Measurements from ENCODE around the gene SPRY1. TPM values are rescaled to one million over a fixed set of nuclear protein-coding genes. Genes with fewer than 3 reads are reported as not detected.

The SPRY1 gene
- total and polyA plus RNA-seq, 9 of the 15 experiments (the other 6 are each of a cell fraction or from before 2014, with no cell fraction given), result 0.18 to 1.9 (median 0.45) TPM; not detected in 1

DNA sequence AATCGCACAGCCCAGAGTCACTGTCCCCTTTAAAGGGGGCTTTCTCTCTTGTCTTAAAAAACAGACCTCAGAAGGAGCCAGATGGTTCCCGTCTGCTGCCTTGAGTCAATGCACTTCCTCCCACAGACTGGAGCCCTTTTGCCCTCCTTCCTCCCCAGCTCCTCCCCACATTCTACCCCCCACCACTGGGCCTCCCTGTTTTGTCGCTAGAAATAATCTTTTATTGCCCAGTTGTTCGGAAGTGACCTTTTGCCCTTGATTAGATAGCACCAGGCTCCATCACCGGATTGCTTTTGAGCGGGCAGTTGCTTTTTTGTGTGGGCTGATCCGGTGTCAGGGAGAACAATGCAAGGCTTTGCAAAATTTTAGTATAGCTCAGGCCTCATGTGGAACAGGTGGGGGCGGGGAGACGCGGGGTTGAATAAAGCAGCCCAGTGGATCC is 47.7 kb downstream of the SPRY1 start (continued):
- TF ChIP-seq XRCC3 (IDR thresholded peaks at IDR 0.05) (no peak), KDM1A (IDR thresholded peaks at IDR 0.05) (peak; percentile 92), MCM3 (IDR thresholded peaks at IDR 0.05) (no peak), ZNF717 (CRISPR knock-in tag; IDR thresholded peaks at IDR 0.05) (no peak), CREM (IDR thresholded peaks at IDR 0.05; ENCODE audit: low read depth) (0 out of 2 replicates have a peak, but pooled peaks have one; percentile 44), POLR2AphosphoS5 (IDR thresholded peaks at IDR 0.05; ENCODE audit: control insufficient read depth, insufficient read depth, low read depth, low read length) (peak; percentile 68), SMARCA5 (IDR thresholded peaks at IDR 0.05) (no peak), TSC22D4 (tag; IDR thresholded peaks at IDR 0.05) (no peak)
- TF ChIP-seq, protein P1, sequence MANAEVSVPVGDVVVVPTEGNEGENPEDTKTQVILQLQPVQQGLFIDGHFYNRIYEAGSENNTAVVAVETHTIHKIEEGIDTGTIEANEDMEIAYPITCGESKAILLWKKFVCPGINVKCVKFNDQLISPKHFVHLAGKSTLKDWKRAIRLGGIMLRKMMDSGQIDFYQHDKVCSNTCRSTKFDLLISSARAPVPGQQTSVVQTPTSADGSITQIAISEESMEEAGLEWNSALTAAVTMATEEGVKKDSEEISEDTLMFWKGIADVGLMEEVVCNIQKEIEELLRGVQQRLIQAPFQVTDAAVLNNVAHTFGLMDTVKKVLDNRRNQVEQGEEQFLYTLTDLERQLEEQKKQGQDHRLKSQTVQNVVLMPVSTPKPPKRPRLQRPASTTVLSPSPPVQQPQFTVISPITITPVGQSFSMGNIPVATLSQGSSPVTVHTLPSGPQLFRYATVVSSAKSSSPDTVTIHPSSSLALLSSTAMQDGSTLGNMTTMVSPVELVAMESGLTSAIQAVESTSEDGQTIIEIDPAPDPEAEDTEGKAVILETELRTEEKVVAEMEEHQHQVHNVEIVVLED (CRISPR knock-in tag; IDR thresholded peaks at IDR 0.05), result no peak
- TF ChIP-seq, protein P2, sequence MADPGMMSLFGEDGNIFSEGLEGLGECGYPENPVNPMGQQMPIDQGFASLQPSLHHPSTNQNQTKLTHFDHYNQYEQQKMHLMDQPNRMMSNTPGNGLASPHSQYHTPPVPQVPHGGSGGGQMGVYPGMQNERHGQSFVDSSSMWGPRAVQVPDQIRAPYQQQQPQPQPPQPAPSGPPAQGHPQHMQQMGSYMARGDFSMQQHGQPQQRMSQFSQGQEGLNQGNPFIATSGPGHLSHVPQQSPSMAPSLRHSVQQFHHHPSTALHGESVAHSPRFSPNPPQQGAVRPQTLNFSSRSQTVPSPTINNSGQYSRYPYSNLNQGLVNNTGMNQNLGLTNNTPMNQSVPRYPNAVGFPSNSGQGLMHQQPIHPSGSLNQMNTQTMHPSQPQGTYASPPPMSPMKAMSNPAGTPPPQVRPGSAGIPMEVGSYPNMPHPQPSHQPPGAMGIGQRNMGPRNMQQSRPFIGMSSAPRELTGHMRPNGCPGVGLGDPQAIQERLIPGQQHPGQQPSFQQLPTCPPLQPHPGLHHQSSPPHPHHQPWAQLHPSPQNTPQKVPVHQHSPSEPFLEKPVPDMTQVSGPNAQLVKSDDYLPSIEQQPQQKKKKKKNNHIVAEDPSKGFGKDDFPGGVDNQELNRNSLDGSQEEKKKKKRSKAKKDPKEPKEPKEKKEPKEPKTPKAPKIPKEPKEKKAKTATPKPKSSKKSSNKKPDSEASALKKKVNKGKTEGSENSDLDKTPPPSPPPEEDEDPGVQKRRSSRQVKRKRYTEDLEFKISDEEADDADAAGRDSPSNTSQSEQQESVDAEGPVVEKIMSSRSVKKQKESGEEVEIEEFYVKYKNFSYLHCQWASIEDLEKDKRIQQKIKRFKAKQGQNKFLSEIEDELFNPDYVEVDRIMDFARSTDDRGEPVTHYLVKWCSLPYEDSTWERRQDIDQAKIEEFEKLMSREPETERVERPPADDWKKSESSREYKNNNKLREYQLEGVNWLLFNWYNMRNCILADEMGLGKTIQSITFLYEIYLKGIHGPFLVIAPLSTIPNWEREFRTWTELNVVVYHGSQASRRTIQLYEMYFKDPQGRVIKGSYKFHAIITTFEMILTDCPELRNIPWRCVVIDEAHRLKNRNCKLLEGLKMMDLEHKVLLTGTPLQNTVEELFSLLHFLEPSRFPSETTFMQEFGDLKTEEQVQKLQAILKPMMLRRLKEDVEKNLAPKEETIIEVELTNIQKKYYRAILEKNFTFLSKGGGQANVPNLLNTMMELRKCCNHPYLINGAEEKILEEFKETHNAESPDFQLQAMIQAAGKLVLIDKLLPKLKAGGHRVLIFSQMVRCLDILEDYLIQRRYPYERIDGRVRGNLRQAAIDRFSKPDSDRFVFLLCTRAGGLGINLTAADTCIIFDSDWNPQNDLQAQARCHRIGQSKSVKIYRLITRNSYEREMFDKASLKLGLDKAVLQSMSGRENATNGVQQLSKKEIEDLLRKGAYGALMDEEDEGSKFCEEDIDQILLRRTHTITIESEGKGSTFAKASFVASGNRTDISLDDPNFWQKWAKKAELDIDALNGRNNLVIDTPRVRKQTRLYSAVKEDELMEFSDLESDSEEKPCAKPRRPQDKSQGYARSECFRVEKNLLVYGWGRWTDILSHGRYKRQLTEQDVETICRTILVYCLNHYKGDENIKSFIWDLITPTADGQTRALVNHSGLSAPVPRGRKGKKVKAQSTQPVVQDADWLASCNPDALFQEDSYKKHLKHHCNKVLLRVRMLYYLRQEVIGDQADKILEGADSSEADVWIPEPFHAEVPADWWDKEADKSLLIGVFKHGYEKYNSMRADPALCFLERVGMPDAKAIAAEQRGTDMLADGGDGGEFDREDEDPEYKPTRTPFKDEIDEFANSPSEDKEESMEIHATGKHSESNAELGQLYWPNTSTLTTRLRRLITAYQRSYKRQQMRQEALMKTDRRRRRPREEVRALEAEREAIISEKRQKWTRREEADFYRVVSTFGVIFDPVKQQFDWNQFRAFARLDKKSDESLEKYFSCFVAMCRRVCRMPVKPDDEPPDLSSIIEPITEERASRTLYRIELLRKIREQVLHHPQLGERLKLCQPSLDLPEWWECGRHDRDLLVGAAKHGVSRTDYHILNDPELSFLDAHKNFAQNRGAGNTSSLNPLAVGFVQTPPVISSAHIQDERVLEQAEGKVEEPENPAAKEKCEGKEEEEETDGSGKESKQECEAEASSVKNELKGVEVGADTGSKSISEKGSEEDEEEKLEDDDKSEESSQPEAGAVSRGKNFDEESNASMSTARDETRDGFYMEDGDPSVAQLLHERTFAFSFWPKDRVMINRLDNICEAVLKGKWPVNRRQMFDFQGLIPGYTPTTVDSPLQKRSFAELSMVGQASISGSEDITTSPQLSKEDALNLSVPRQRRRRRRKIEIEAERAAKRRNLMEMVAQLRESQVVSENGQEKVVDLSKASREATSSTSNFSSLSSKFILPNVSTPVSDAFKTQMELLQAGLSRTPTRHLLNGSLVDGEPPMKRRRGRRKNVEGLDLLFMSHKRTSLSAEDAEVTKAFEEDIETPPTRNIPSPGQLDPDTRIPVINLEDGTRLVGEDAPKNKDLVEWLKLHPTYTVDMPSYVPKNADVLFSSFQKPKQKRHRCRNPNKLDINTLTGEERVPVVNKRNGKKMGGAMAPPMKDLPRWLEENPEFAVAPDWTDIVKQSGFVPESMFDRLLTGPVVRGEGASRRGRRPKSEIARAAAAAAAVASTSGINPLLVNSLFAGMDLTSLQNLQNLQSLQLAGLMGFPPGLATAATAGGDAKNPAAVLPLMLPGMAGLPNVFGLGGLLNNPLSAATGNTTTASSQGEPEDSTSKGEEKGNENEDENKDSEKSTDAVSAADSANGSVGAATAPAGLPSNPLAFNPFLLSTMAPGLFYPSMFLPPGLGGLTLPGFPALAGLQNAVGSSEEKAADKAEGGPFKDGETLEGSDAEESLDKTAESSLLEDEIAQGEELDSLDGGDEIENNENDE (IDR thresholded peaks at IDR 0.05; ENCODE audit: low read depth, low read length), result no peak
- TF ChIP-seq, protein P3, sequence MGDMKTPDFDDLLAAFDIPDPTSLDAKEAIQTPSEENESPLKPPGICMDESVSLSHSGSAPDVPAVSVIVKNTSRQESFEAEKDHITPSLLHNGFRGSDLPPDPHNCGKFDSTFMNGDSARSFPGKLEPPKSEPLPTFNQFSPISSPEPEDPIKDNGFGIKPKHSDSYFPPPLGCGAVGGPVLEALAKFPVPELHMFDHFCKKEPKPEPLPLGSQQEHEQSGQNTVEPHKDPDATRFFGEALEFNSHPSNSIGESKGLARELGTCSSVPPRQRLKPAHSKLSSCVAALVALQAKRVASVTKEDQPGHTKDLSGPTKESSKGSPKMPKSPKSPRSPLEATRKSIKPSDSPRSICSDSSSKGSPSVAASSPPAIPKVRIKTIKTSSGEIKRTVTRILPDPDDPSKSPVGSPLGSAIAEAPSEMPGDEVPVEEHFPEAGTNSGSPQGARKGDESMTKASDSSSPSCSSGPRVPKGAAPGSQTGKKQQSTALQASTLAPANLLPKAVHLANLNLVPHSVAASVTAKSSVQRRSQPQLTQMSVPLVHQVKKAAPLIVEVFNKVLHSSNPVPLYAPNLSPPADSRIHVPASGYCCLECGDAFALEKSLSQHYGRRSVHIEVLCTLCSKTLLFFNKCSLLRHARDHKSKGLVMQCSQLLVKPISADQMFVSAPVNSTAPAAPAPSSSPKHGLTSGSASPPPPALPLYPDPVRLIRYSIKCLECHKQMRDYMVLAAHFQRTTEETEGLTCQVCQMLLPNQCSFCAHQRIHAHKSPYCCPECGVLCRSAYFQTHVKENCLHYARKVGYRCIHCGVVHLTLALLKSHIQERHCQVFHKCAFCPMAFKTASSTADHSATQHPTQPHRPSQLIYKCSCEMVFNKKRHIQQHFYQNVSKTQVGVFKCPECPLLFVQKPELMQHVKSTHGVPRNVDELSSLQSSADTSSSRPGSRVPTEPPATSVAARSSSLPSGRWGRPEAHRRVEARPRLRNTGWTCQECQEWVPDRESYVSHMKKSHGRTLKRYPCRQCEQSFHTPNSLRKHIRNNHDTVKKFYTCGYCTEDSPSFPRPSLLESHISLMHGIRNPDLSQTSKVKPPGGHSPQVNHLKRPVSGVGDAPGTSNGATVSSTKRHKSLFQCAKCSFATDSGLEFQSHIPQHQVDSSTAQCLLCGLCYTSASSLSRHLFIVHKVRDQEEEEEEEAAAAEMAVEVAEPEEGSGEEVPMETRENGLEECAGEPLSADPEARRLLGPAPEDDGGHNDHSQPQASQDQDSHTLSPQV (IDR thresholded peaks at IDR 0.05), result no peak
- TF ChIP-seq, protein P4, sequence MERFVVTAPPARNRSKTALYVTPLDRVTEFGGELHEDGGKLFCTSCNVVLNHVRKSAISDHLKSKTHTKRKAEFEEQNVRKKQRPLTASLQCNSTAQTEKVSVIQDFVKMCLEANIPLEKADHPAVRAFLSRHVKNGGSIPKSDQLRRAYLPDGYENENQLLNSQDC (CRISPR knock-in tag; IDR thresholded peaks at IDR 0.05), result no peak

Data from K562 (cell line).